C4-2B (cell line): ENCODE data around the gene ITPKB.

Experiments used
- ZFX ChIP-seq: fragments of 450-650 bp; IDR thresholded peaks from 2 replicates; pipeline ENCODE4 v1.6.1; 2017
- TF ChIP-seq, protein P1 (sequence below): fragments of 450-650 bp; conservative IDR thresholded peaks from 2 replicates; pipeline ENCODE4 v1.5.1; 2017; ENCODE audit warnings: mild to moderate bottlenecking

DNA sequence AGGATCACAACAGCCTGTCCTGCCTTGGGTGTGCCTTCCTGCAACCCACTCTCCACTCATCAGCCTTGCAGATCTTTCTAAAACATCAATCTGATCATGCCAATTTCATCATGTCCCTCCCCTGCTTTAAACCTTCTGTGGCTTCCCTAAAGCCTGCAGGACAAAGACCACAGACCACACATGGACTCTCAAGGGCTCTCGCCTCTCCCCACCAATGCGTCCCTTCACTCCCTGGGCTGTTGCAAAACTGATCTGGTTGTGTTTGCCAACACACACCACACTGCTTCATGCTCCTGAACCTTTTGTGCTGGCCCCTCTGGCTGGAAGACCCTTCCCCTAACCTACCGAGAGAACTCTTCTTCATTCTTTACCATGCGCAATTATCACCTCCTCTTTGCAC, 72.4 kb downstream of the ITPKB start:
- TF ChIP-seq, protein P1, sequence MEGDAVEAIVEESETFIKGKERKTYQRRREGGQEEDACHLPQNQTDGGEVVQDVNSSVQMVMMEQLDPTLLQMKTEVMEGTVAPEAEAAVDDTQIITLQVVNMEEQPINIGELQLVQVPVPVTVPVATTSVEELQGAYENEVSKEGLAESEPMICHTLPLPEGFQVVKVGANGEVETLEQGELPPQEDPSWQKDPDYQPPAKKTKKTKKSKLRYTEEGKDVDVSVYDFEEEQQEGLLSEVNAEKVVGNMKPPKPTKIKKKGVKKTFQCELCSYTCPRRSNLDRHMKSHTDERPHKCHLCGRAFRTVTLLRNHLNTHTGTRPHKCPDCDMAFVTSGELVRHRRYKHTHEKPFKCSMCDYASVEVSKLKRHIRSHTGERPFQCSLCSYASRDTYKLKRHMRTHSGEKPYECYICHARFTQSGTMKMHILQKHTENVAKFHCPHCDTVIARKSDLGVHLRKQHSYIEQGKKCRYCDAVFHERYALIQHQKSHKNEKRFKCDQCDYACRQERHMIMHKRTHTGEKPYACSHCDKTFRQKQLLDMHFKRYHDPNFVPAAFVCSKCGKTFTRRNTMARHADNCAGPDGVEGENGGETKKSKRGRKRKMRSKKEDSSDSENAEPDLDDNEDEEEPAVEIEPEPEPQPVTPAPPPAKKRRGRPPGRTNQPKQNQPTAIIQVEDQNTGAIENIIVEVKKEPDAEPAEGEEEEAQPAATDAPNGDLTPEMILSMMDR: no peak
- TF ChIP-seq ZFX: no peak
